GM15510 (cell line): ENCODE measurements around the gene HIBCH.

Experiments used
- POLR2A ChIP-seq: IDR thresholded peaks from 3 replicates; pipeline ENCODE4 v1.6.1; 2011; ENCODE audit warnings: borderline replicate concordance; ENCODE audit not compliant: insufficient read length; ENCODE audit errors: extremely low read depth

HIBCH gene

DNA sequence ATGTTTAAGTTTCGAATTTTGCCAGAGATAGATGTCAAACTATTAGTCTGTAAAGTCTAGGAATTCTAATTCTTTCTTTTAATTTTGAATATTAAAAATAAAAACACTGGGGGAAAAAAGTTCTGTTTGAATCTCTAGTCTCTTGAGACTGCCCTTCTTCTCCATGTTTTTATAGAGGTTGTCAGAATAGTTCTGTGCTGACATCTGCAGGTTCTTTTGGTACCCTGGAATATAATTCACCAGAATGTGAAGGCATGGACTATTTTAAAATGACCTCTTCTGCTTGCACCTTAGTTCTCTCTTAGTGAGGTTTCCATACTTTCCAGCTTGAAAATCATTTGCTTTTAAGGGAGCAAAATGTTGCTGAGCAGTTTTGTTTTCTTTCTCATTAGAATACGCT, 136.1 kb downstream of the HIBCH start:
- TF ChIP-seq POLR2A = no peak

DNA sequence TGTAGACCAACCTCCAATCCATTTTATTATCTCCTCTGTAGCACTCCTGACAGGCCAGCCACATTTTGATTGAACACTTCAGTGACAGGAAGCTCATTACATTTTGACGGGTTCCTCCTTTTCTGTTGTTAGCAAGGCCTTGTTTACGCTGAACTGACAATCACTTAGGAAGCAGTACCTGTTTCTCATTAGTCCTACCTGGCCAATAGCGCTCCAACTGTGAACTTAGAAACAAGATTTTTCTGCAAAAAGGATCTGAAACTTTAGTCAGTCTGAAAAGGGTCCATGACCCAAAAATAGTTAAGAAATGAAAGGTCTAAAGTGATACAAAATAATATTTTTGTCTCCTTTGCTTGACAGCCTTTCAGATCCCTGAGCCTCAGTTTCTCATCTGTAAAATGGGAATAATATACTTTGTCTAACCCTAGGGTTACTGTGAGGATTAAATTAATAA, 137.5 kb downstream of the HIBCH start:
- no peak for TF ChIP-seq POLR2A

DNA sequence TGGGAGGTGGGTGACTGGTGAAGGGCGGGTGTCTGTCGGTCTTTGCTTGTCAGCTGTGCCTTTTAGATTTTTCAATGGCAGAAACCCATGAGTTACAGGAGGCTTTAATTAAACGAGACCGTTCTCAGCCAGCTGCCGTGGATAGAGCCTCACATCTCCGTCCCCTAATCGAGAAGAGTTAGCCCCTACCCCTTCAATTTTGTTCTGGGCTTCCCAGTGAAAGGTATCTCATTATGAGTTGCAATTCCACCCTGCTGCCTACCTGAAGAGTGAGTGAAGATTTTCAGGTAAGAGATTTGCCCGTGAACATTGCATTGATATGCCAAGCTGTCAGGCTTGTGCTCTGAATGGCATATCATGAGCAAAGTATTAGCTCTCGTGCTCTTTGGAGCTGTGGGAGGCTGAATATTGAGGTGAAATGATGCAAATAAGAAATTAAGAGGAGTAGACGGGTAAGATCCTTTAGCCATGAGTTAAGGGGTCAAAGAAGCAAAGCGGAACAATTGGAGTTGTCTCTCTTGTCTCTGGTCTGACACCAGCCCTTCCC, 138.4 kb downstream of the HIBCH start:
- no peak for TF ChIP-seq POLR2A

DNA sequence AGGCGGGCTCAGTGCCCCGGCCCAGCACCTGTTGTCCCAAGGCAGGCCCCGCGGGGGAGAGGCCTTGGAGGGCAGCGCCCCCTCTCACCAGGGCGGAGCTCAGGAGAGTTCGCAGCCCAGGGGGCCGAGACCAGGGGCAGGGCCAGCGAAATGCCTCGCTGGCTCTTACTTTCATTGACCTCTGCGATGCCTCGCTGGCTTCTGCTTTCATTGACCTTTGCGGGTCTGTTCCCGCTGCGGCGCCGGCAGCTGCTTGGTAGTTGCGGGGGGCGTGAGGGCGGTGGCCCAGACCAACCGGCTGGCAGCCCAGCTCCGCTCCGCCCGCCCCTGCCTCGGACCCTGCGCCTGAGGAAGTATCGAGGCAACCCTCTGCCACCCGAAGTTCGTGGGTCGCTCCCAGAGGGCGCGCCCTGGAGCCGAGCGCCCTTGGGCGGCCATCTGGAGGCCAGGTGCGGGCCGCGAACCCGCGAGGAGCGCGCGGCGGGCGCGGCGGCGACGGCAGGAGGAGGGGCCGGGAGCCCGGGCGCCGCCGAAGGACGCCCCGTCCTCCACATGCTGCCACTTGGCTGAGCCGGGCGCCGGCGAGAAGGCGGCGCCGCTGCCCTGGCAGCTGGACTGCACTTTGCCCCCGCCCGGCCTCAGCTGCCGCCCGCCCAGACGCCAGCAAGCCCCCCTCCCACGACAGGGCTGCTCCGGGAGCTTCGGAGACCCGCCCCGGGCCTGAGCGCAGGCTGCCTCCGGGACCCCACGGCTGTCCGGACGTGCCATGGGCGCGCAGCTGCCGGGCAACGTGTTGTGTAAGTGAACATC, 139.1 kb downstream of the HIBCH start:
- TF ChIP-seq POLR2A = peak; percentile 35

DNA sequence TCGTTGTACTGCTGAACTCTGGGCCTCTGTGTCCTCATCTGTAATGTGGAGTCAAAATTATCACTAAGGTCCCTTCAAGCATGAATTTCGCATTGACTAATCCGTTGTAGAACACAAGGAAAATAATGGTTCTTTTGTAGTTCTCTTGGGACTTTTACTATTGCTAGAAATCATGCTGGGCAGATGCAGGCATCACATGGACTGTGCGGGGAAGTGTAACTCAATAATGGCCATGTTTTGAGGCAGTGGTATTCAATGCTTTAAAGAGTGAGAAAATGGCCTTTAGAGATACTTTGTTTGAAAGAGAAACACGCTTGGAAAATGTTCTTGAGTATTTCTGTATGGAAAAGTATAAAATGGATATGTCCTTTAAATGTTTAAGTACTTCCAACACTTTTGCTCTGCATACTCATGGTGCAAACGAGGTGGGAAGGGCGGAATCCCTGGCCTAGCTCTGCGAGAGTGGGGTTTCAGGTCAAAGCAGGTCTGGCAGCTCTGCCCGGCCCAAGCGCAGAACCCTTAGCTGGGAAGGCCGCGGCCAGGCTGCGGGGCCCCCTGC, 139.8 kb downstream of the HIBCH start:
- TF ChIP-seq POLR2A = no peak

DNA sequence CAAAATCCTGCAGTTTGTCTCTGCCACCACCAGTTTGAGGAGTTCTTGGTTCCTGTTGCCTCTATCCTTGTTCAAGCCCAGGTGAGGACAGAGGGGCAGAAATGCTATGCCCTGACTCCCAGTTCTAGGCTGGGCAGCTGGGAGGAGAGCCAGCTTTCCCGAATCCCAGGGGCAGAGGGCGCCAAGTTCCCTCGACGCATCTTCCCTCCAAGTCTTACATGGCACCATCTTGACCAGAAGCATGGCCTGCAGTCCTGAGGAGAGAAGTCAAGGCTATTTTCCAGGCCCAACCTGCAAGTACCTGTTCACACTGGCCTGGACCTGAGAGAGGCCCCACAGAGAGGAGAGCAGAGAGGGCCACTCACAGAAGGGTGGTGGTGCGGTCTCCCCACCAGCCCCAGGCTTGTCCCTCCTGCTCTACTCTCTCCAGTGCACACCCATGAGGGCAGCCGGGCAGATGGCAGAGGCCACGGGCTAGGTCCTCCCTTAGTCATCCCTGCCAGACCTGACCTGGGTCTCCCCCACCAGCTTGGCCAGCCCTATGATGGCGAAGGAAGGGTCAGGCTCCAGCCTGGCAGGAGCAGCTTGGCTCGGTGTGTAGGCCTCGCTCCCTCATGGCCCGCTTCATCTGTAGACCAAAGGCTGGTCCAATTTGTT, 141.4 kb downstream of the HIBCH start:
- no peak for TF ChIP-seq POLR2A

DNA sequence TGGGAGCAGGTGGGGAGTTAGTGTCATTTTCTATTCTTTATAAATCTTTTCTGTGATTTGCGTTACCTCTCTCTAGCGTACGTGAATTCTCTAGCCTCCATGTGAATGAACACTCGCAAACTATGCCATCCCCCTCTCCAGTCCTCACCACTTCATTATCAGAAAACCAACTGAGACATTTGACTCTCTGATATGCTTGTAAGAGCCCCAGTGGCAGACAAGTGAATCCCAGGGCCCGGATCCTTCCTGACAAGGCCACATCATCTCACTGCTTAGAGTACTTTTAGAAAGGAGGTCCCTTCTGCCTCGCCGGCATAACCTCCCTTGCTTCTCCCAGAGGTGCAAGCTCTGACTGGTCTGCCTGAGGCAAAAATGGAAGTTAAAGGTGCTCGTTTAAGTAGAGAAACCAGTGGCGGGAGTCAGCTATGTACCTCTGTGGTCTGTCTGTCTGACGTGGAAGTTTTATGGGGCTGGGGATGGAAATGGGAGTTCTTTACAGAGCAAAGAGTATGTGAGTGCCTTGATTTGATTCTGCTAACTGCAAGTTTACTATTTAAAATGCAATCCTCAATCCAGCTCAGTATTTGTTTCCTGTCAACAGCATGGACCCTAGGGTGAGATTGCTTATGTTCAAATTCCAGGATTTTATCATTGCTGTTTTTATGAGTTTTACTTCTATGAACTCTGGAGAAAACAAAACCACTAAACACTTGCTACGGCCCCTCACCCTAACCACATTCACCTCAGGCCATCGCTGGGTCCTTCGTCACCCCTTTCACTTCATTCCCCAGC, 142.2 kb downstream of the HIBCH start:
- no peak for TF ChIP-seq POLR2A

DNA sequence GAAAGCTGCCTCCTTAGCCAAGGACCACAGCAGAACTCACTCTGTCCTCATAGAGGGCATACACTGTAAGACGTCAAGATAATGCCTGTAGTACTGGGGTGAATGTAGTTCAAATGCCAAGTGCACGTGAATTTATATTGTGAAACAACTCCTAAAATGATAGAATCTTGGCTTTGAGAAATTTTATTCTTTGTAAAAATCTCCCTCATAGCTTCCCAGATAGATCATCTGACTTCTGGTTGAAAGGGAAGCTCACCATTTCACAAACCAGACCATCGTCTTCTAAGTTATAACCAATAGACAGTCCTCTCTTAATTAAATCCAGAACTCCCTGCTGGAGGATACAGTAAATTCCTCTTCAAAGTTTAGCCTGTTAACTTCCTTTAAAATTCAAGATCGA, 146.2 kb downstream of the HIBCH start:
- no peak for TF ChIP-seq POLR2A

DNA sequence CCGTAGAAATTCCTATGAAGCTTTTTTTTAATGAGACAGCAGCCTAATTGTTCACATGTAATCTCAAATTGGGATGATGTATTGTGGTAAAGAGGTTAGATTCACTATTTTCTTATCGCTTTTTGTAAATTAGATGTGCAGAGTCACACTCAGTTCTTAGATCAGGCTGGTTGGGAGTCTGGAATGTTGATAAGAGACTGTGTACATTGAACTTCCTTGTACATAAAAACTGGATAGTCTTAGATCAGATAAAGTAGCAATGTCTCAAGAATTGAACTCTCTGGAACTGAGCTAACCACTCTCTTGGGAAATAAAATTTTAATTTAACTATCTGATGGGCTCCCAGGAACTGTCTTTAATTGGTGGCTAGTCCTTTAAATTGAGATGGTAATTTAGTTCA, 149.0 kb downstream of the HIBCH start:
- TF ChIP-seq POLR2A = no peak

DNA sequence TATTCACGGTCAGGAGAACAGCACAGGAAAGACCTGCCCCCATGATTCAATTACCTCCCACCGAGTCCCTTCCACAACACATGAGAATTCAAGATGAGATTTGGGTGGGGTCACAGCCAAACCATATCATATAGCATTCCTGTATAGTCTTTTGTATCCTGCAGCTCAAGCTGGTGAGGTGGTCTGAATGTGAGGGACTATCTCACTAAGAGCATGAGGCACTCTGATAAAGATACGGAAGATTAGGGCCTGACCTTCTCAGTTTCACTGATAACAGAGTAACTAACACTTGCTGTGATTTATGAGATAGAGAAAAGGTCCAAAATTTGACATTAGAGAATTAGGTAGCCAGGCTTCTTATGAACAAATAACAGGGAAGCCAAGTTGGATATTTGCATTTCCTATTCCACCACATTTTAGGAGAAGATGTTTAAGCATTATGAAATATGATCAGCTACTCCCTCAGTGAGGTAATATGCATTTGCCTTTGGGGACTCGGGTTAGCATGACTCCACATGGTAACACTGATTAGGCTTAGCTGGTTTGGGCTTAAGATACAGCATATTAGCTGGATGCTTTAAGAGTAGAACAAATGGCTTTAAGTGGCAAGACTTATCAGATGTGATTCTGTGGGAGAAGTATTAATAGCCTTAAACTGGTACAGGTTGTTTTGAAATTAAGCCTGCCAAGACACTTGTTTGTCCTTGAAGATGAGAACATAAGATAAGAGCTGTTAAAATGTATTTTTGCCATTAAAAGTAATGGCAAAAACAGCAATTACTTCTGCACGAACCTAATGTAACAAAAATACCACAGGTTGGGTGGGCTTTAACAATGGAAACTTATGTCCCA, 150.2 kb downstream of the HIBCH start:
- TF ChIP-seq POLR2A = no peak

DNA sequence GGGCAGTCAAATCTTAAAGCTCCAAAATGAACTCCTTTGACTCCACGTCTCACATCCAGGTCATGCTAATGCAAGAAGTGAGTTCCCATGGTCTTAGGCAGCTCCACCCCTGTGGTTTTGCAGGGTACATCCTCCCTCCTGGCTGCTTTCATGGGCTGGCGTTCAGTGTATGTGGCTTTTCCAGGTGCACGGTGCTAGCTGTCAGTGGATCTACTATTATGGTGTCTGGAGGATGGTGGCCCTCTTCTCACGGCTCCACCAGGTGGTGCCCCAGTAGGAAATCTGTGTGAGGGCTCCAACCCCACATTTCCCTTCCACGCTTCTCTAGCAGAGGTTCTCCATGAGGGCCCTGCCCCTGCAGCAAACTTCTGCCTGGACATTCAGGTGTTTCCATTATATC, 151.9 kb downstream of the HIBCH start:
- TF ChIP-seq POLR2A = no peak

DNA sequence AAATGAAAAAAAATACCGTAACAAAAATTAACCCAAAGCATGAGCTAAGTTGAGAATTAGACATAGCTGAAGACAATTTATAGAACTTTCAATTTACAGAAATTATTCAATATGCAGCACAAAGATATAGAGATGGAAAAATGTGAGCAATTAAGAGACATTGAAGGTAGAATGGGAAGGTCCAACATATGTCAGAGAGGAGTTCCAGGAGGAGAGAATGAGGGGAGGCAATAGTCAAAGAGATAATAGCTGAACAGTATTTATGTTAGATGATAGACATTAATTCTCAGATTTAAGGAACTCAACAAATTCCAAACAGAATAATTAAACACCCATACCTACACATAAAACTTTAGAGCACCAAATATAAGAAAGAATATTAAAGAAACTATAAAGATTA, 154.1 kb downstream of the HIBCH start:
- TF ChIP-seq POLR2A = no peak

DNA sequence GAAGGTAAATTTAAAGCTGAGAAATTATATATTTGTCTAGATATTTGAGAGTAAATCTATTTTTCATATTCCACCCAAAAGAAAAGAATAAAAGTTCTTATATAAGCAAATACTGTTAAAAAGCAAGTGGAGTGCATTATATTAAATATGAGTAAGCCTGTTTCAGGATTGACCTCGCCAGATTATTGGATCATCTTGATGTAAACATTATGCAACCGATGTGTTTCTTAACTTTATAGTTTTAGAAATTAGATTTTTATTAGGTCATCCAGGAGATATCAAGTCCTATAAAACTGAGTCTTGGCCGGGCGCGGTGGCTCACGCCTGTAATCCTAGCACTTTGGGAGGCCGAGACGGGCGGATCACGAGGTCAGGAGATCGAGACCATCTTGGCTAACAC, 156.8 kb downstream of the HIBCH start:
- no peak for TF ChIP-seq POLR2A

DNA sequence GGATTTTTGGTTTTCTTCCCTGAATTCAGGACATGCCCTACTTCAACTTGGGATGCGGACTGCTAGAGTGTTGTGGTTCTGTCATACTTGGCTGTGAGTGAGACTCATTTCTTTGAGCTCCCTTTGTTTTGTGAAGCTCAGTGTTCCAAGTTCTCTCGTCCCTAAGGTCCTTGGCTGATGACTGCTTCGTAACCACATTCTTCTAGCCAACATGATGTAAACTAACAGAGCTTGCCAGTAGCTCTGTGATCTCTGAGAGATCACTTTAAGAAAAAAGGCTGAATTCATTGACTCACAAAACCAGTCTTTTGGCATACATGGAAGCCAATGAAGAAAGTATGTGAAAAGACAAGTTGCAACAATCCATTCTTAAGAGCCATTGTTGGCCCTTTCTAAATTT, 160.2 kb downstream of the HIBCH start:
- no peak for TF ChIP-seq POLR2A
